IMR-90 (cell line): ENCODE measurements around the gene HSPB6.

ENCODE experiments used
- CTCF ChIP-seq: conservative IDR thresholded peaks from 2 replicates; pipeline ENCODE4 v1.5.1; 2012; ENCODE audit warnings: mild to moderate bottlenecking, low read depth, low read length, improper control_type of control experiment
- FOS ChIP-seq: fragments of 150-350 bp; IDR thresholded peaks from 2 replicates; pipeline ENCODE4 v1.6.1; 2016; ENCODE audit warnings: low read depth, low read length

GRCh38 chr19:35752746-35753350, 4.0 kb downstream of the HSPB6 start:
- TF ChIP-seq CTCF (no peak), FOS (no peak)
